Measurements from ENCODE around the gene COA4. TPM values are rescaled to one million over a fixed set of nuclear protein-coding genes. Genes with fewer than 3 reads are reported as not detected.

Gene COA4
- total RNA-seq, 1 donor from 2014 or later = 58.4 TPM

GRCh38 chr11:73866095-73866579 is 10.5 kb downstream of the COA4 start:
- no peak for DNase-seq (ENCODE audit: low spot score)

GRCh38 chr11:73862986-73863385 is 13.7 kb downstream of the COA4 start:
- DNase-seq (ENCODE audit: low spot score) = no peak

GRCh38 chr11:73860202-73860601 is 16.4 kb downstream of the COA4 start:
- DNase-seq (ENCODE audit: low spot score) = no peak

- DNase-seq (ENCODE audit: low spot score) = no peak
Measured at GRCh38 chr11:73859671-73860070, 17.0 kb downstream of the COA4 start.

- DNase-seq (ENCODE audit: low spot score) = no peak
Measured at GRCh38 chr11:73856031-73856567, 20.5 kb downstream of the COA4 start.

GRCh38 chr11:73854680-73855079 is 22.0 kb downstream of the COA4 start:
- no peak for DNase-seq (ENCODE audit: low spot score)

GRCh38 chr11:73852049-73852448 is 24.6 kb downstream of the COA4 start:
- no peak for DNase-seq (ENCODE audit: low spot score)

GRCh38 chr11:73851046-73851764 is 25.4 kb downstream of the COA4 start:
- DNase-seq (ENCODE audit: low spot score) = no peak

- DNase-seq (ENCODE audit: low spot score) = no peak
Measured at GRCh38 chr11:73839123-73839457, 37.6 kb downstream of the COA4 start.

GRCh38 chr11:73838443-73839122 is 38.1 kb downstream of the COA4 start:
- no peak for DNase-seq (ENCODE audit: low spot score)

- no peak for DNase-seq (ENCODE audit: low spot score)
Measured at GRCh38 chr11:73833067-73833466, 43.6 kb downstream of the COA4 start.

- no peak for DNase-seq (ENCODE audit: low spot score)
Measured at GRCh38 chr11:73830261-73830660, 46.4 kb downstream of the COA4 start.

Other genes with a start within 250 kb of the COA4 start
- 0.58 TPM for gene PLEKHB1, start 230.3 kb downstream of the COA4 start, total RNA-seq
- 122 TPM for gene RAB6A, start 115.8 kb downstream of the COA4 start, total RNA-seq
- gene MRPL48, start 89.0 kb downstream of the COA4 start, total RNA-seq = 16.8 TPM
- gene PAAF1, start 153 bp upstream of the COA4 start, total RNA-seq = 12.8 TPM
- not detected for gene DNAJB13, start 74.2 kb upstream of the COA4 start, total RNA-seq
- 76.8 TPM for gene UCP2, start 106.0 kb upstream of the COA4 start, total RNA-seq
- 2.7 TPM for gene UCP3, start 132.2 kb upstream of the COA4 start, total RNA-seq